HUES48 (cell line): ENCODE data around the gene ATP10A.

Source experiments
- H3K27ac ChIP-seq: one replicate; pipeline ENCODE4 v1.7.0; 2013; ENCODE audit warnings: low read depth, low read length, inconsistent platforms
- H3K27me3 ChIP-seq: 2 replicates; pipeline ENCODE4 v1.6.1; 2013; ENCODE audit warnings: mild to moderate bottlenecking, low read length; ENCODE audit not compliant: control insufficient read depth, insufficient read depth
- H3K36me3 ChIP-seq: 2 replicates; pipeline ENCODE4 v1.6.1; 2013; ENCODE audit warnings: low read length; ENCODE audit not compliant: control insufficient read depth, insufficient read depth
- H3K4me1 ChIP-seq: 2 replicates; pipeline ENCODE4 v1.6.1; 2013; ENCODE audit warnings: mild to moderate bottlenecking, low read length; ENCODE audit not compliant: control insufficient read depth, insufficient read depth
- H3K4me3 ChIP-seq: 2 replicates; pipeline ENCODE4 v1.5.1; 2013; ENCODE audit warnings: mild to moderate bottlenecking, low read depth, low read length
- H3K9ac ChIP-seq: 2 replicates; pipeline ENCODE4 v1.6.1; 2013; ENCODE audit warnings: mild to moderate bottlenecking, low read depth, low read length, moderate library complexity
- H3K9me3 ChIP-seq: 2 replicates; pipeline ENCODE4 v1.6.1; 2013; ENCODE audit warnings: low read length; ENCODE audit not compliant: control insufficient read depth, insufficient read depth

The ATP10A gene

DNA sequence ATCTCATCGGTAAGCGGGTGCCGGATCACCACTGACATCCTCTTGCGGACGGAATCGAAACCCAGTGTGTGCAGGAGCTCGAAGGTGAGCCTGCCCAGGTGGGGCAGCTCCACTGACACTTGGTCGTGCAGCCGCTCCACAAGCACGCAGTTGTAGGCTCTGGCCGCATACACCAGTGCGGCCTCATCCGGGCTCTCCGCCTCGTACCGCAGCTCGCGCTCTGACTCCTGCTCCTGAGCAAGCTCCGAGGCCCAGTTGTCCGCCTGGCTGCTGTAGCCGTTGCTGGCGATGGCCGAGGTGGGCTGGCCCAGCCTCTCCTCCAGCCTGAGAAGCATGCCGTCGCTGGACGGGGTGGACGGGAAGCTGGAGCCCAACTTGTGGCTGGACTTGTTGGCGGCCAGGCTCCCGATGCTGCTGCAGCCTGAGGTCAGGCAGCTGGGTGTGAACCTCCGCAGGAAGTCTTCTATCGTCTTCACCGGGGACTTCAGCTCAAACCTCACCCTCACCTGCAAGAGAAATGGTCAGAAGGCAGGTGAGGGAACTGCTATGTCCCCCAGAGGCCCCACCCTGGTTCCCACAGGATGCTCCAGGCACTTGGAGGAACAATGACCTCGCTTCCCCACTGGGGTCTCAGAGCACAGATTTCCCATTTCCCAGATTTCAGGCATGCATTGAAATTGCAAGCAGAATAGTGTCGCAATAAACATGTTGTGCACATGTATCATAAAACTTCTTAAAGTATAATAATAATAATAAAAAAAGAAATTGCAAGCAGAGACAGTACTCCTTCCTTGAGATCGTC is 149.2 kb downstream of the ATP10A start:
- no peaks in the 10 kb centered on the region for H3K27me3 ChIP-seq
- no peak overlapping the region for H3K27ac ChIP-seq
- no peak overlapping the region for H3K4me3 ChIP-seq
- H3K9me3 ChIP-seq, result no peaks in the 10 kb centered on the region
- H3K4me1 ChIP-seq, result no peaks in the 10 kb centered on the region
- H3K9ac ChIP-seq, result no peak overlapping the region
- no peaks in the 10 kb centered on the region for H3K36me3 ChIP-seq

- Histone ChIP-seq H3K9me3 (no peaks in the 10 kb centered on the region), H3K27me3 (no peaks in the 10 kb centered on the region)
Observed at GRCh38 chr15:25712961-25713355, 150.2 kb downstream of the ATP10A start.

DNA sequence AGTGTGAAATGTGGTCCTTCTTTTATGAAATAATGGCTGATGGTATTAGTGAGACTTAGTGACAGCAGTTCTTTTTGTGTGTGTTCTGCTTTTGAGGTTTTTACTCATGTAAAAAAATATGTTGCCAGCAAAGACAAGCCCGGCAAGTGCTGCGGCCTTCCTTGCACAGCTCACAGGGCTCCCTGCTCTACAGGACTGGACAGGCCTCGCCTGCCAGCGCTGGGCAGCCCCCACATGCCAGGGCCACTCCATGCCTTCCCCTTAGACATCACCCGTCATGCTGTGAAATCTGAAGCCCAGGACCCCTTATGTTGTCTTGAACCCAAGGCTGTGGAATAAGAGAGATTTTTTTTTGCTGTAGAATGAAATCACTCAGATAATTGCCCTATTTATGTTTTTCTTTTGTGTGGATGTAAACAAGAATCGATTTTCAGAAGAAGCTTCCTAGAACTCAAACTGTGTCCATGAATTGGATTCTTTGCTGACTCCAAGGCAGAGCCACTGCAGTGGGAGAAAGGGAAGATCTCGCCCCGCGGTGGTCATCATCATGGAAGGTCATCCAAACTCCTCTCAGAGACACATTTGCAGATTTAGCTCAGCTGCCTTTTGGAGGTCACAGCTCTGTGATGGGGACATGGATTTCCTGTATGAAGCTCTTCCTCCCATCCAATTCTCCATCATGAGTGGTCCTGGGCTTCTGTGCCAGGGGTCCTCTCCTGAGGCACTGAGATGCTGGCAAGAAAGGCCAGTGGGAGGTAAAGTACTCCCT is 150.8 kb downstream of the ATP10A start:
- Histone ChIP-seq H3K9me3 (no peaks in the 10 kb centered on the region), H3K9ac (no peak overlapping the region), H3K27ac (no peak overlapping the region), H3K4me1 (no peaks in the 10 kb centered on the region), H3K27me3 (no peaks in the 10 kb centered on the region), H3K36me3 (no peaks in the 10 kb centered on the region), H3K4me3 (no peak overlapping the region)

More at GRCh38 chr15:25712961-25713355, 150.2 kb downstream of the ATP10A start:
- Histone ChIP-seq H3K9ac (no peak overlapping the region), H3K36me3 (no peaks in the 10 kb centered on the region), H3K27ac (no peak overlapping the region), H3K4me1 (no peaks in the 10 kb centered on the region), H3K4me3 (no peak overlapping the region)

DNA sequence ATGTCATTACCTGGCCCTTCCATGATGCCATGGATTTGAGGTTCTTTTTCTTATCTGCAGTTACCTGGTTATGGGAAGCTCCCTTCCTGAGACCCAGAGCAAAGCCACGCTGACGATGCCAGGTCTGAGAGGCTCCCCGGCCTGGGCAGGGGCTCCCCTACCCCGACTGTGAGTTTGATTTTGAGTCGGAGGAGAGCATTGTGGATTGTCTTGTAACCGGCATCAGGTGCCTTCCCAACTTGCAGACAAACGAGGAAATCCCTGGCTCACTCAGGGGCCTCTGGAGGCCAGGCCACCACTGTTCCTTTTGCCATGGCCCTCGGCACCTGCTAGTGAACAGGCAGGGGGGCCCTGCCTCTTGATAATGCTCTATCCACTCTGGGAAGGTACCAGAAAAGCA is 151.4 kb downstream of the ATP10A start:
- Histone ChIP-seq H3K9me3 (no peaks in the 10 kb centered on the region), H3K4me3 (no peak overlapping the region), H3K27me3 (no peaks in the 10 kb centered on the region), H3K36me3 (no peaks in the 10 kb centered on the region), H3K4me1 (no peaks in the 10 kb centered on the region), H3K9ac (no peak overlapping the region), H3K27ac (no peak overlapping the region)

GRCh38 chr15:25711164-25711563 is 152.0 kb downstream of the ATP10A start:
- Histone ChIP-seq H3K4me3 (no peak overlapping the region), H3K27ac (no peak overlapping the region), H3K9ac (no peak overlapping the region), H3K4me1 (no peaks in the 10 kb centered on the region), H3K27me3 (no peaks in the 10 kb centered on the region), H3K36me3 (no peaks in the 10 kb centered on the region), H3K9me3 (no peaks in the 10 kb centered on the region)

- H3K9me3 ChIP-seq, result no peaks in the 10 kb centered on the region
- no peak overlapping the region for H3K4me3 ChIP-seq
Observed at GRCh38 chr15:25710184-25710583, 152.9 kb downstream of the ATP10A start.

DNA sequence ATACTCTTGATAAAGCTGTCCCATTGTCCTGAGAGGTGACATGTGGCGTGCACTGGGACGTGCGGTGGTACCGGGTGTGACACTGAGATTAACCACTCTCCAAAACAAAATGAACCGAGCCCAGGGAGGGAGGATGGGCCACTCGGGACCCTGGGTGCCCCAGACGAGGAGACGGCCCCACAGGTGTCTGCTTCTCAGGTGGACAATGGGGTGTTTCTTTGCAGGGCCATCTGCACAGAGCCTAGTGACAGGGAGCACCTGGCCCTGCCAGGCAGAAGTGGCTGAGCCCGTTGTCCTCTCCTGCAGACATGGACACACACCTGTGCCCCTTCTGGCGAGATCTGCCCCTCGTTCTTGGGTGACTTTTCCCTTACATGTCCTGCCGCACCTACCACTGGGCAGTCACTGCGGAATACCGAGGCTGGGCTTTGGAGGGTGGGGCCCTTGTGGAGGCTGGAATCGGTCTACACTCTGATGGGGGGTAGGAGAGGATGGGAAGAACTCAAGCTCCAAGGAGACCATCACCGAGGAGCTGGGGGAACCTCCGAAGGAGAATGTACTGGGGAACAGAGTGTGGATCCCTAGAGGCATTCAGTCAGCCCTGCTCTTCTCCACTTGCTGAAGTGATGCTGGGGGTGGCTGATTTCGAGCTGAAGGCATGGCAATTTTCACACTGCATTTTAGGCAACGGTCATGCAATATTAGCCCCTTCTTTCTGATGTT is 153.5 kb downstream of the ATP10A start:
- Histone ChIP-seq H3K9ac (no peak overlapping the region), H3K9me3 (no peaks in the 10 kb centered on the region), H3K27me3 (no peaks in the 10 kb centered on the region), H3K4me1 (no peaks in the 10 kb centered on the region), H3K4me3 (no peak overlapping the region), H3K36me3 (no peaks in the 10 kb centered on the region), H3K27ac (no peak overlapping the region)

More at GRCh38 chr15:25710184-25710583, 152.9 kb downstream of the ATP10A start:
- no peaks in the 10 kb centered on the region for H3K27me3 ChIP-seq
- no peak overlapping the region for H3K27ac ChIP-seq
- H3K9ac ChIP-seq, result no peak overlapping the region
- H3K4me1 ChIP-seq, result no peaks in the 10 kb centered on the region
- H3K36me3 ChIP-seq, result no peaks in the 10 kb centered on the region

DNA sequence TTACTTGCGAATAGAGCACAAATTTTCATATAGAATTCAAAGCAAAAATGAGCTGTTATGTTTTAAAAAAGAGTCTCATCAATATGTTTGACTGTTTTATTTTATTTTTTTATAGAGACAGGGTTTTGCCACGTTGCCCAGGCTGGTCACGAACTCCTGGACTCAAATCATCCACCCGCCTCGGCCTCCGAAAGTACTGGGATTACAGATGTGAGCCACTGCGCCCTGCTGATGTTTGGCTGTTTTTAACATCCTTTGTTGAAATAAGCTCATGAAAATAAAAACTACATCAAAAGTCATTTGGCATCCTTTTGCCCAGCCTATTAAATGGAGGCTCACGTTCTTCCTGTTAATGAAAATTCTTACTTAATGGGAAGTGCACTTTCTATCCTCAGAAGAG is 154.7 kb downstream of the ATP10A start:
- no peak overlapping the region for H3K27ac ChIP-seq
- no peaks in the 10 kb centered on the region for H3K4me1 ChIP-seq
- H3K4me3 ChIP-seq, result no peak overlapping the region
- H3K9ac ChIP-seq, result no peak overlapping the region
- H3K36me3 ChIP-seq, result no peaks in the 10 kb centered on the region
- no peaks in the 10 kb centered on the region for H3K27me3 ChIP-seq
- no peaks in the 10 kb centered on the region for H3K9me3 ChIP-seq

- no peak overlapping the region for H3K4me3 ChIP-seq
- H3K9me3 ChIP-seq, result no peaks in the 10 kb centered on the region
- no peak overlapping the region for H3K27ac ChIP-seq
- H3K36me3 ChIP-seq, result no peaks in the 10 kb centered on the region
- no peaks in the 10 kb centered on the region for H3K27me3 ChIP-seq
- H3K9ac ChIP-seq, result no peak overlapping the region
- no peaks in the 10 kb centered on the region for H3K4me1 ChIP-seq
Observed at GRCh38 chr15:25707656-25708365, 155.3 kb downstream of the ATP10A start.

DNA sequence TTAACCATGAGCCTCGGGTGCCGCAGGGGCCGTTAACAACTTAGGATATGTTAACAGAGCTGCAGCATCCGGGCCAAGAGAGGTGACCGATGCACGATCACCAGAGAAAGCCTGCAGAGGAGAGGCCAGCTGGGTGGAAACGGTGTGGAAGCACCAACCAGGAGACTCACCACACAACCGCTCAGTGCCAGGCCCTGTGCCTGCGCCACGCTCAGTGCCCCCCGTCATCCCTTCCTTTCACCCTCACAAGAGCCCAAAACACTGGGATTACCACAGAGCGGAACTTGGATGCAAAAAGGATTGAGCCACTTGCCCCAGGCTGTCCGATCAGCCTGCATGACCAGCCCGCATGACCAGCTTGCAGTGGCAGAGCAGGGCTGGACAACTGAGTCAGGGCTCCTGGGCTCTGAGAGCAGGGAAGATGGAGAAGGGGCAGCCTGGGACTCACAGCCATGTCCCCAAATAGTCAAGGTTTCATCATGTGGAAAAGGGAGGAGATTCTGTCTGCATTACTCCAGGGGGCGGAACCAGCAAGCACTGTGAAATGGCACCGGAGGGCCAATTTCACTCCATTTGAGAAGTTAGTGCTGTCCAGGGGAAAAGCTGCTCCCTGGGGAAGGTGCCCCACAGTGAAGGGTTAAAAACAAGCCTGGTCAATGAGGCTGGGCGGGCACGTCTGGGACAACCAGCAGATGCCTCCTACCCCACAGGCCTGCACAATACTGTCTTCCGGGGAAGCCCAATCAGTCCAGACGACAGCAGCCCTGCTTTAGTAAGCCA is 156.8 kb downstream of the ATP10A start:
- no peaks in the 10 kb centered on the region for H3K4me1 ChIP-seq
- H3K36me3 ChIP-seq, result no peaks in the 10 kb centered on the region
- no peak overlapping the region for H3K4me3 ChIP-seq
- H3K27ac ChIP-seq, result no peak overlapping the region
- no peaks in the 10 kb centered on the region for H3K9me3 ChIP-seq
- H3K9ac ChIP-seq, result no peak overlapping the region
- H3K27me3 ChIP-seq, result no peaks in the 10 kb centered on the region
